NCI-H510A (cell line): ENCODE measurements around the gene CDKN2AIPNL.
A peak's percentile ranks its signal among the peaks of the same experiment; 100 is the strongest.
"Not testable (repeated sequence)": the region's sequence is repeated elsewhere in the genome, so short reads cannot be mapped to it uniquely, and the experiment has no call there.

Experiments
- DNase-seq: peaks from one replicate; lab custom pipeline; 2025; lab: John Stamatoyannopoulos, UW

Gene CDKN2AIPNL

DNA sequence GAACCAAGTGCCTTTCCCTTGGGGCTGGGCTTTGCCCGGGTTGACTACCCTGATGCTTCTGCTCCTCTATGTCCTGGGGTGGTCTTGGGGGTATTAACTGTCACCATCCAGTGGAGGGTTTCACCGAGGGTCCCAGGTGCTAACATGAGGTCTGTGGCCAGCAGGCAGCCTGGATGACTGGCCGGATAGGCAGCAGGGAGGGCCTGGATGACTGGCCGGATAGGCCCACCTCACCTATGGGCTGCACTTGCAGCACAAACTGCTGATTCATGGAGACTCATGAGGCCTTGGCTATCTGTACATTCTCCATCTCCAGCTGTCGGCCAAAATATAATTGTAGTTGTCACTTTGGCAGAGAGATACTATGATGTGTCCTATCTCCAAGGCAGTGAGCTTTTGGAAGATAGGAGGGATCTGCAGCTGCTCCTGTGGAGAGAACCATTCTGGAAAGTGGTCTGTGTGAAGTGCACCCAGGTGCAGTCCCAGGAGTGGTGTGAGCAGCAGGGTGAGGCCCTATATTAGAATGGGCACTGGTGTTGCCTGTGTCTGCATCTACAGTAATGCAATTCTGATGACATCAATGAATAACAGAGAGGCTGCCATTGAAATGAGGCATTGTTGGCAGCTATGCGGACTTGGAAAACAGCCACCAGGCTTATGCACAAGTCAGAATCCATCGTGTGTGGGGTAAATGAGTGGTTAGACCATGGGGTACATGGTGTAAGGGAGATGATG lies 26.3 kb upstream of the CDKN2AIPNL start:
- peak; percentile 56 for DNase-seq

DNA sequence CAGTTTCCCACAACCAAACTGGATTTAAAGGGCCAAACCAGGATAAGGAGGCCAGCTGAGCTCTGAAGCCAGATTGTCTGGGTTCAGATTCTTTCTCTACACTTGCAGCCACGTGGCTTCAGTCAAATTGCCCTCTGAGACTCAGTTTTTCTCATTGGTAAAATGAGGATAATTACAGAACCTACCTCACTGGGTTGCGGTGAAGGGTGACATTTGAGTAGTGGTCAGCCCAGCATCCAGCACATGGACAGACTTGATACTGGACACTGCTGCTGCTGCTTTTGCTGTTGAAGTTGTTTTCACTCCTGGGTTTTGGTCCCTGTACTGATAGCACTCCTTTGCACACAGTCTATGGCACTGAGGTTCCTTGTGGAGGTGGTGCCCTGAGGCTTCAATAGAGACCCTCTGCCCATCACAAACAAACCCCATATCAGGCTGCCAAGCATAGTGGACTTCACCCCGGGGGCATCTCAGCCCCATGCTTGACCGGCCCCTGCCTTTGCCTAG lies 25.7 kb upstream of the CDKN2AIPNL start:
- no peak for DNase-seq

DNA sequence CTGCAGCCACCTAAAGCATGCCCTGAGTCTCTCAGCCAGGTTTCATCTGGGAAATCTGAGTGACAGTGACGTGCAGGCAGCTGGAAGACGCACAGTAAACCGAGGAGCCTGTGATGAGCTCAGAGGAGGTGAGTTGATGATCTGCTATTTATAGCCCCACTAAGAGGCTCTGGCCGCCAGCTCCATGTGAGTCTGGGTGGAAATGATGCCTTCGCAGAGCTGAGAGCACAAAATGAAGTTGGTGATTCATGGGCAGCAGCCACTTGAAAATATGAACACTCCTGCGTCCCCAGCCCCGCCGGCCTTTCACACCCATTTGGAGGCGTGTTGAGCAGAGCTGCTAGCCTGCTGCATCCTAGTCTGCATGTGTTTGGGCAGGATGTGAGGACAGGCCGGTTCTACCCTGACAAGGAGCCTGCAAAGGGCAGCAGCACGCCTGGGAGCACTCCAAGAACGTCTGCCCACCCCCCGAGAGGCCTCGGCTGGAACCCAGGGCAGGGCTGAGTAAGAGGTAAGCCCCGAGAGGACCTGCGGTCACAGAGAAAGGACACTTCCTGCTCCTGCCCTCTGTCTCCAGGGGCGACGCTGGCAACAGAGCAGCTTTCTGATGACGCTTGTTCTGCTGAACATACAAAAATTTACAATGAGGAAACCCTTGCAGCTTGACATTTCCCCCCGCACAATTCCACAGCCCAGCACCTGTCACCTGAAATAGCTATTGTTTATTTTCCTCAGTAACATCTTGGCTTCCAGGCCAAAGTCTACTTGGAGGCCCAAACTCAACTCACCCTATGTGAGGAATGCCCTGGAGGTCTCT lies 25.1 kb upstream of the CDKN2AIPNL start:
- peak; percentile 93 for DNase-seq

DNA sequence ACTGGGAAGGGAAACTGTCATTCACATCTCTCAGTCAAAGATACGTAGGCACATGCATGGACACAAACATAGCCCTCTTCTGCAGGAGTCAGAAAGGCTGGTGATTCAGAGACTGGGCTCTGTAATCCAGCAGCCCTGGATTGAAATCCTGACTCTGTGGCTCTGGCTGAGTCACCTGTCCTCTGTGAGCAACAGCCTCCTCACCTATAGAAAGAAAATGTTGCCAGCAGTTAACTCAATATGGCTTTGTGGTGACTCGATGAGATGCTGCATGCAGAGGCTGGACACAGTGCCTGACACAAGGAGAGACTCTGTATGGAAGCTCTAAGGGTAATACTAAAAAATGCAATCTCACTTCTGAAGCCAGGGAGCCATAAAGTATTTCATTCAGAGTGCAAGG lies 23.9 kb upstream of the CDKN2AIPNL start:
- DNase-seq, result no peak

DNA sequence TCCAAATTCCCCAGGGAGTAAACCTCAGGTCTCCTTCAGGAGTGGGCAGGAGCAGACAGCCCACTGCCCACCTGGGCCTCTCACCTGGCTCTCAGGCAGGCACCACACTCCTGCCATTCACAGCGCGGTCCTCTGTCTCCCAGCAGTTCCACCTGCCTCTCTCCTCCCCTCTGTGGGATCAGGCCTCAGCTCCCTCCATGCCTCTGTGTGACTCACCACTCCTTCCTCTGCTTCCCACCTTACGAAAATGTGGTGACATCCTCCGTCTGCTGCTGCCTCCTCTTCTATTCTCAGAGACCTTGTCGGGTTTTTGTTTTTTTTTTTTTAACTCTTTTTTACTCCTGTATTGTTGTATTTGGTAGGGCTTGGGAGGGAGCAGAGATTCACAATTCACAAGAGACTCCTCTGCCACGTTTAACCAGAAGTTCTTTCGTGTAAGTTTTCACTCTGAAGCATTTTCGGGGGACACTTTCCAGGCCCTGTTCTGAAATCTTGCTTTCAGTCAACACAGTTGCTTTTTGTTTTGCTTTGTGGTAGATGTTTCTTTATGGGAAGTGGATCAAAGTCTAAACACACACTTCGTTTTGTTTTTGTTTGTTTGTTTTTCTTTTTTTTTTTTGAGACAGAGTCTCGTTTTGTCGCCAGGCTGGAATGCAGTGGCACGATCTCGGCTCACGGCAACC lies 21.1 kb upstream of the CDKN2AIPNL start:
- no peak for DNase-seq

DNA sequence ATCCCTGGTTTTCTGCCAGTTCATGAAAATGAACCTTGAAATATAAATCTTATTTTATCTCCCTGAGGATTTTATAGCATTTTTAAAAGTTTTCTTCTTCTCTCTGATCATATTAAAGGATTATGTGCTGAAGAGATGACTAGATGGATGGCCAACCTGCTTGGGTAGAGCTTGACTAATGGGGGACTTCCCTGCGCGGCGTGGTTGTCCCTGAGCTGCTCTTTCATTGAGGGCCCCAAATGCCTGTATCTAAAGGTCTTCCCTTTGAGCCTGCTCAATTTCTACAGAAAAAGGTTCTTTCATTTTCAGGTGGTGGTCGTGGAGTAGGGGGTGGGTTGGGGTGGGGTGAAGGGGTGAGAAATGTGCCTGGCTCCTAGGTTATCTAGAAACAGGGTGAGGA lies 20.5 kb upstream of the CDKN2AIPNL start:
- DNase-seq, result no peak

DNA sequence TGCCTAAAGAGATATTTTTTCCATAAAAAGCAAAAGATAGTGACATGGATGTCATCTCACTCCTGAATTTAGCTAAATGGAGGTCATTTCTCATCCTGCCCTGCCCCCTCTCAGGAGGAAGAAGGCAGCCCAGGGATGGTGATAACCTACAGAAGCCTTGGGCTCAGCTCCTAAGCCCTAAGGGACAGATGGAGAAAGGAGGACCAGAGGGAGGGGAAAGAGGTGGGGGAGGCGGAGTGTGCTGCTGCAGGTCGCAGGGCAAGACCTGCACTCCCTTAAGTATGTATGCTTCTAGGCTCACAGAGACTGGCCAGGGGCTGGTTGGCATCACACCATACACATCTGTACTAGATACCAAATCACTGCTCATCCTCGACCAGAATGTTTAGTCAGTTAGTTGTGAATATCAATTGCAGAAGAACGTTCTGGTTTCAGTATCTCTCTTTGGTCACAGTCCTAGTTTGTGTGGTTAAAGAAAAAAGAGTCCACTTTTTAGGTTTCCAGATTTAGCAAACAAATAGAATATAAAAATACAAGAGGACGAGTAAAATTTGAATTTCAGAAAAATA lies 18.4 kb upstream of the CDKN2AIPNL start:
- DNase-seq, result no peak

DNA sequence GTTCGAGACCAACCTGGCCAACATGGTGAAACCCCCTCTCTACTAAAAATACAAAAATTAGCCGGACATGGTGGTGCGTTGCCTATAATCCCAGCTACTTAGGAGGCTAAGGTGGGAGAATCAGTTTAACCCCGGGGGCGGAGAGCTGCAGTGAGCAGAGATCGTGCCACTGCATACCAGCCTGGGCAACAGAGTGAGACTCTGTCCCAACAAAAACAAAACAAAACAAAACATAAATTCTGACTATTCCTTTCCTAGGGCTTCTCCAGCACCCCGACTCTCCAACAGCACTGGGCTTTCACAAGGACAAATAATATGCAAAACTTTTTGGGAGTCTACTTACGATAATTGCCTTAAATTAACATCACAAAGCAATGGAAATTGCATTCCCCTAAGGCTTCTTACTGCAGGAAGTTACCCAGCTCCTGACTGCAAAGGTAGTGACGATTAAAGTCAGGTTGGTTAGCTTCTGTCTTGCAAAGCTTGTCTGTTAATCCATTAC lies 15.9 kb upstream of the CDKN2AIPNL start:
- no peak for DNase-seq

DNA sequence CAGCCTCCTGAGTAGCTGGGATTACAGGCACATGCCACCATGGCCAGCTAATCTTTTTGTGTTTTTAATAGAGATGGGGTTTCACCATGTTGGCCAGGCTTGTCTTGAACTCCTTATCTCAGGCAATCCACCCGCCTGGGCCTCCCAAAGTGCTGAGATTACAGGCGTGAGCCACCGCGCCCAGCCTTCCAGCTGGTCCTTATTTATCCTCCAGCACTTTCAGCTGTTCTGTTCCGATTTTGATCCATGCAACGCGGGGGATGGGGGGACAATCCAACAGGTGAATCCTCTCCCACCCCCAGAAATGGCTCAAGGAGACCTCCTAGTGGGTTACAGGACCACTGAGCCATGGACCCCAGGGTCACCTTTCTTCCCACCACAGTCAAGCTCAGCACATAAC lies 14.7 kb upstream of the CDKN2AIPNL start:
- DNase-seq, result no peak

DNA sequence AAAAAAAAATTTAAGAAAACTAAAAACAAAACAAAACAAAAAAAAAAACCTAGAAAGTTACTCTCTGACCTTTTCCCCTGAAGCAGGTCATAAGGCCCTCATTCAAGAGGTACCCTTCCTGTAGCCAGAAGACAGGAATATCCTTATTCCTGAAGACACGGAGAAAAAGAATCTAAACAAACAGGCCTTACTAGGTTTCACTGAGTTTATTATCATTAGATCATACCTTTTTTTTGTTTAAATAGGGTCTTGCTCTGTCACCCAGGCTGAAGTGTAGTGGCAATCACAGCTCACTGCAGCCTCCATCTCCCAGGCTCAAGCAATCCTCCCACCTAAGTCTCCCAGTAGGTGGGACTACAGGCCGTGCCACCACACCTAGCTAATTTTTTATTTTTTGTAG lies 11.7 kb upstream of the CDKN2AIPNL start:
- DNase-seq, result no peak

DNA sequence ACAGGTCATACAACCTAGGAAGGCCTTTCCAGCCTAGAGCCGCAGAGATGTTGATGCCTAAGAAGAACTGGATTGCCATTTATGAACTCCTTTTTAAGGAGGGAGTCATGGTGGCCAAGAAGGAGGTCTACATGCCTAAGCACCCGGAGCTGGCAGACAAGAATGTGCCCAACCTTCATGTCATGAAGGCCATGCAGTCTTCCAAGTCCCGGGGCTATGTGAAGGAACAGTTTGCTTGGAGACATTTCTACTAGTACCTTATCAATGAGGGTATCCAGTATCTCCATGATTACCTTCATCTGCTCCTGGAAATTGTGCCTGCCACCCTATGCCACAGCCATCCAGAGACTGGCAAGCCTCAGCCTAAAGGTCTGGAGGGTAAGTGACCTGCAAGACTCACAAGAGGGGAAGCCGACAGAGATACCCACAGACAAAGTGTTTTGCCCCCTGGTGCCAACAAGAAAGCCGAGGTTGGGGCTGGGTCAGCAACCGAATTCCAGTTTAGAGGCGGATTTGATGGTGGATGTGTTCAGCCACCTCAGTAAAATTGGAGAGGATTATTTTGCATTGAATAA lies 11.2 kb upstream of the CDKN2AIPNL start:
- no peak for DNase-seq

DNA sequence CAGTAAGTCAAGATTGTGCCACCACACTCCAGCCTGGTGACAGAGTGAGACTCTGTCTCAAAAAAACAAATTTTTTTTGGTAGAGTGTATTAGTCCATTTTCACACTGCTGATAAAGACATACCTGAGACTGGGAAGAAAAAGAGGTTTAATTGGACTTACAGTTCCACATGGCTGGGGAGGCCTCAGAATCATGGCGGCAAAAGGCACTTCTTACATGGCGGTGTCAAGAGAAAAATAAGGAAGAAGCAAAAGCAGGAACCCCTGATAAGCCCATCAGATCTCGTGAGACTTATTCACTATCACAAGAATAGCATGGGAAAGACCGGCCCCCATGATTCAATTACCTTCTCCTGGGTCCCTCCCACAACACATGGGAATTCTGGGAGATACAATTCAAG lies 9.4 kb upstream of the CDKN2AIPNL start:
- not testable (repeated sequence) for DNase-seq

DNA sequence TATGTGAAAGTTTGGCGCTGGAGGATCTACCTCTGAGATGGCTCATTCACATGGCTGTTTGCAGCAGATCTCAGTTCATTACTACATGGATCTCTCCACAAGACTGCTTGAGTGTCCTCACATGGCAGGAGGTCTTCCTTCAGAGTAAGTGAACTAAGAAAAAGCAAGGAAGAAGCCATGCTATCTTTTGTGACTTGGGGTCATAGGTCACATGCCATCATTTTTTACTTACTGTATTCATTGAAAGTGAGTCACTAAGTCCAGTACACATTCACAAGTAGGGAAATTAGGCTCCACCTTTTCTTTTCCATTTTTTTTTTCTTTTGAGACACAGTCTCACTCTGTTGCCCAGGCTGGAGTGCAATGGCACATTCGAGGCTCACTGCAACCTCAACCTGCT lies 8.7 kb upstream of the CDKN2AIPNL start:
- DNase-seq, result no peak

DNA sequence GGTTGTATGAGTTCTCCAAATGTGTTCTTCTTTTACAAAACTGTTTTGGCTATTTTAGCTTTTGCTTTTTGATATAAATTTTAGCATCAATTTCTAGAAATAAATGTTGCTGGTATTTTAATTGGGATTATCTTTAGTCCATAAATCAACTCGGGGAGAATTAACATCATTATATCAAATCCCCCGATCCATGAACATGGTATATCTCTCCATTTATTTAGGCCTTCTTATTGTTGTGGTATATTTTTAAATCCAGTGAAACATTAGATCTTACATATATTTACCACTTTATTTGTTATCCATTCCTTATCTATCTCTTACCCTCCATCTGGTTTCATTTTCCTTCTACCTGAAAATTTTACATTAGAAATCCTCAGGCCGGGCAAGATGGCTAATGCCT lies 7.3 kb upstream of the CDKN2AIPNL start:
- no peak for DNase-seq

DNA sequence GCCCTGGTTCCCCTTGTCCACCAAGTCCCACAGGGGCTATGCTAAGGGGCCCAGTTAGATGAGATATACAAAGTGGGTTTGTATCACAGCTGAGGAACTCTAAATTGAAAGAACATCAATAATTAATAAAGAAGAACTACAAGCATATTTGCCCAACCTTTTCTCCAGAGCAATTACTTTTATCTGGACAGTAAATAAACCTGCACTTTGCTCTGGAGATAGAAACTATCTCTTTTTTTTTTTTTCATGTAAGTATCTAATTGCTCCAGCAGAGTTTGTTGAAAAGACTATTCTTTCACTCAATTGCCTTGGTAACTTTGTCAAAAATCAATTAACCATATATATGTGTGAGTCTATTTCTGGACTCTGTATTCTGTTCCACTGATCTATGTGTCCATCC lies 6.0 kb upstream of the CDKN2AIPNL start:
- no peak for DNase-seq

DNA sequence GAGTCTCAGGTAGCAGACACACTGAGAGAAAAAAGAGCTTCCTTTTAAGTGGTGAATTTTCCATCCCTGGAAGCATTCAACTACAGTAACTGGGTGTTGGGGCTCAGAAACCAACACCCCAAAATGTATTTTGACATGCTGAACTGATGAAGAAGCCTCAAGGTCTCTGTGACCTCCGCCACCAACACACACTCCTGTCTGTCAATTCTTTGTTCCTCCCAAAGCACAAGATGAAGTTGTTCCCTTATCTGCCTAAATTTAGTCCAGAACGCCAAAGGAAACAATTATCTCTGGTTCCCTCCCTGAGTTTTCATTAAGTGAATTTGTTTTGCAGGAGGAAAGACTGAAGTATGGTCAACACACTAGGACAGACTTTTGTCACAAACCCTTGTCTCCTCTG lies 1.4 kb upstream of the CDKN2AIPNL start:
- DNase-seq, result no peak

DNA sequence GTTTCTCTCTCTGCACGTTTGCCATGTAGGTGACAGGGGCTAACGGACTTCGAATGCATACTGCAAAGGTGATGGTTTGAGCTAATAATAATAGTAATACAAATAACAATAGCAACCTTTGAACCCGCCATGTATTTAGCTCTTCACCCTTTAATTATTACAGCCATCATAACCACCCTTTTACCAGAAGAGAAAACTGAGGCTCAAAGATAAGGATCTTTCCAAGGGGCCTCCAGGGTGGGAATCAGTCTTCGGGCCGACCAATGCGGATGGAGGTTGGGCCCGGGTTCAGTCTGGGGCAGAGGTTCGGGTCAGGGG lies 494 bp downstream of the CDKN2AIPNL start:
- no peak for DNase-seq

DNA sequence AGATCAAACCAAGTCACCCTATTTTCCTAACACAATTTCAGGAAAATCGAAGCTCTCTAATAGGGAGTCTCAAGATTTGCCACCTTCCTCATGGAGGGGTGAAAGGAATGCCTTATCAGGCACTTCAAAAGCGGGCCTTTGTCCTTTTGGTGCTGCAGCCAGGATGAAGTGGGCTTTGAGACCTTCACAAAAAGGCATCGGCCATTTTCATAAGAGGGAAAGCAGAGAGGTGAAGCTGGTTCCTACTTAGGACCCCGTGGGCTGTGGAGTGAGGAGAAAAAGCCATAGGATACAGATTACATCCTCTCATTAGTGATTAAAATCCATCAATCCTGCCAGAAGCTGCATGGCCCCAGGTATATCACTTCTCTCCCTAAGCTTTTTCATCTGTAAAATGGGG lies 859 bp downstream of the CDKN2AIPNL start:
- DNase-seq, result no peak

DNA sequence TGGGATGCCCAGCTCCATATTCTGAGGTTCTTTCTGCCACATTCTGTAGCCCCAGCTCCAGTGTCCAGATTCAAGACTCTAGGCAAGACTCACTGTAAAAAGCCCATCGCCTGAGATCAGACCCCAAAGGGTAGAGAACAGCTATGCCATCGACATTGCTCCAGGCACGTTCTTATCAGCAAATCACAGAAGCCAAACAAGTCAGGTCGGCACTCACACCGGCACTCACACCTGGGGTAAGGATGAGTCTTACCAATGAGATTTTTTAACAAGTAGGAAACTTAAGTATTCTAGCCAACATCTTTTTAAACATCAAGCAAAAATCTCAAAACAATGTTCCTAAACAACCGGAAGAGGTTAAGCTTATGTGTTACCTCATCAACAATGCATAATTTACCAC lies 2.4 kb downstream of the CDKN2AIPNL start:
- DNase-seq, result no peak

DNA sequence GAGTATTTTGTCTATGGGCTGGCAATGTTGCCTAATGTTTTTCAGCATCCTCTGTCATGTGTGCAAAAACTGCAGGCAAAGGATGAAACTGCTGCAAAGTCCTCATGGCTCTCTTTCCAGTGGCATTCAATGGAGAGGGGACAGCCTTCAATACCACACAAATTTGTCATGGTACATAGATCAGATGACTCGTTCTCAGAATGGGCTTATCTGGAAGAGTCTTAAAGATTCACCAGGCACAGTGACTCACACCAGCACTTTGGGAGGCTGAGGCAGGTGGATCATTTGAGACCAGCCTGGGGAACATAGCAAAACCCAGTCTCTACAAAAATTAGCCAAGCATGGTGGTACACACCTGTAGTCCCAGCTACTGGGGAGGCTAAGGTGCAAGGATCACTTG lies 5.3 kb downstream of the CDKN2AIPNL start:
- no peak for DNase-seq

DNA sequence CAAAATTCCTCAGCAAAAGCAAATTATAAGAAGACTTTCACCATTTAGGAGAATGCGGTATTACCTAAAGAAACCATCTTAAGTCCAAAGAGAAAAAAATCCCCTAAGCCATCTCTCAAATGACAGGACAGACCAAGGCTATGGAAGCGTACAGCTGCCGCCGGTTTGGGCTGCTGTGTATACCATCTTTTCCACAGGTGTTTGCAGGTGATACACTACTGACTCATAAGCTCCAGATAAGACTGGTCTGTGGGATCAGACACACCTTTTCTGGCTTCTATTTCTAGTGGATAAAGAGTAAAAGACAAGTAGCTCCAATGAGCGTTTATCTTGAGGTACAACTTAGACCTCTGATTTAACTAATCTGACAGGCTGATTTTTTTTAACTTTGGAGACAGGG lies 7.7 kb downstream of the CDKN2AIPNL start:
- DNase-seq, result no peak

DNA sequence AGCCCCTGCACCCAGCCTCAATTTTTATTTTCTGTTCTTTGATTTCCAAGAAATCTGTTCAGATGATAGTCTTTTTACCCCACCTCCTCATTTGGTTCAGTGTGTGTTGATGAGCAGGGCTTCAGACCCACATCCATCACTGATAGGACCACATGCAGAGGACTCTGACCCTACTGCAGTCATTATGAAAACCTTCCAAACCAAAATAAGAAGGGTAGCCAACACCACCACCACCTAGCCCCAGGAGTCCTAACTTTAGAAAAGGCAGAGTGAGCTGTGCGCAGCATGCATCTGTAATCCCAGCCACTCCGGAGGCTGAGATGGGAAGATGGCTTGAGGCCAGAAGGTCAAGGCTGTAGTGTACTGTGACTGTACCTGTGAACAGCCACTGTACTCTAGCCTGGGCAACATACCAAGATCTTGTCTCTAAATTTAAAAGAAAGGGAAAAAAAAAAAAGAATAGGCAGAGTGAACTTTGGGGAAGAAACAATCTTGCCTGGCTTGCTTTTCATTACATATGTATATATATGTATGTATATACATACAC lies 13.0 kb downstream of the CDKN2AIPNL start:
- DNase-seq, result no peak
